ENCODE measurements around the gene GNGT2. TPM values are rescaled to one million over a fixed set of nuclear protein-coding genes. Genes with fewer than 3 reads are reported as not detected.

GNGT2 gene
- total and polyA plus RNA-seq, 9 donors = 0.48 to 4.6 (median 1.6) TPM

GRCh38 chr17:49244839-49245238, 34.5 kb upstream of the GNGT2 start:
- intact Hi-C loops (cut with DNase I) = no loop called here
- TF ChIP-seq EP300 (IDR thresholded peaks at IDR 0.05) (no peak), CTCF (IDR thresholded peaks at IDR 0.05) (no peak), POLR2A (IDR thresholded peaks at IDR 0.05) (no peak)
- no peaks in the 10 kb centered on the region for H3K9me3 ChIP-seq
- no peak overlapping the region for H3K4me3 ChIP-seq
- no peaks in the 10 kb centered on the region for H3K36me3 ChIP-seq
- no peak overlapping the region for H3K27ac ChIP-seq
- no peaks in the 10 kb centered on the region for H3K4me1 ChIP-seq (ENCODE audit: insufficient read depth)
- WGBS, 3 donors = 75 to 79% (median 78%) methylated on average over 4 of the region's 4 CpGs
- DNase-seq = no peak
- no peaks in the 10 kb centered on the region for H3K27me3 ChIP-seq

GRCh38 chr17:49242813-49243212, 32.4 kb upstream of the GNGT2 start:
- Histone ChIP-seq H3K9me3 (no peaks in the 10 kb centered on the region), H3K27me3 (no peaks in the 10 kb centered on the region), H3K4me1 (ENCODE audit: insufficient read depth) (no peaks in the 10 kb centered on the region), H3K36me3 (no peaks in the 10 kb centered on the region), H3K4me3 (no peak overlapping the region), H3K27ac (no peak overlapping the region)
- TF ChIP-seq EP300 (IDR thresholded peaks at IDR 0.05) = no peak
- TF ChIP-seq CTCF (IDR thresholded peaks at IDR 0.05) = no peak
- TF ChIP-seq POLR2A (IDR thresholded peaks at IDR 0.05) = no peak
- no peak for DNase-seq
- intact Hi-C loops (cut with DNase I) = no loop called here
- WGBS, 3 donors = 92 to 93% (median 93%) methylated on average over 5 of the region's 5 CpGs

- no peaks in the 10 kb centered on the region for H3K4me1 ChIP-seq (ENCODE audit: insufficient read depth)
- DNase-seq = no peak
- H3K27me3 ChIP-seq = no peaks in the 10 kb centered on the region
- H3K4me3 ChIP-seq = no peak overlapping the region
- intact Hi-C loops (cut with DNase I) = no loop called here
- no peaks in the 10 kb centered on the region for H3K9me3 ChIP-seq
- no peak for TF ChIP-seq POLR2A (IDR thresholded peaks at IDR 0.05)
- H3K27ac ChIP-seq = no peak overlapping the region
- H3K36me3 ChIP-seq = no peaks in the 10 kb centered on the region
- 70 to 76% (median 71%) methylated on average over 9 of the region's 9 CpGs for WGBS, 3 donors
Measured at GRCh38 chr17:49241692-49242397, 31.5 kb upstream of the GNGT2 start.

GRCh38 chr17:49241040-49241439, 30.7 kb upstream of the GNGT2 start:
- Histone ChIP-seq H3K36me3 (no peaks in the 10 kb centered on the region), H3K4me1 (ENCODE audit: insufficient read depth) (no peaks in the 10 kb centered on the region), H3K4me3 (no peak overlapping the region), H3K9me3 (no peaks in the 10 kb centered on the region), H3K27me3 (no peaks in the 10 kb centered on the region), H3K27ac (no peak overlapping the region)
- DNase-seq = no peak
- intact Hi-C loops (cut with DNase I) = no loop called here
- 66 to 78% (median 77%) methylated on average over 8 of the region's 8 CpGs for WGBS, 3 donors
- no peak for TF ChIP-seq POLR2A (IDR thresholded peaks at IDR 0.05)
- TF ChIP-seq CTCF (IDR thresholded peaks at IDR 0.05) = no peak

GRCh38 chr17:49240619-49241018, 30.2 kb upstream of the GNGT2 start:
- DNase-seq = no peak
- Histone ChIP-seq H3K9me3 (no peaks in the 10 kb centered on the region), H3K4me3 (no peak overlapping the region), H3K4me1 (ENCODE audit: insufficient read depth) (no peaks in the 10 kb centered on the region), H3K36me3 (no peaks in the 10 kb centered on the region), H3K27me3 (no peaks in the 10 kb centered on the region), H3K27ac (no peak overlapping the region)
- WGBS, 3 donors = 43 to 59% (median 58%) methylated on average over 1 of the region's 1 CpG
- intact Hi-C loops (cut with DNase I) = no loop called here
- TF ChIP-seq CTCF (IDR thresholded peaks at IDR 0.05) = no peak
- no peak for TF ChIP-seq POLR2A (IDR thresholded peaks at IDR 0.05)
- TF ChIP-seq EP300 (IDR thresholded peaks at IDR 0.05) = no peak
